Epidermal melanocyte (primary cell): ENCODE data around the gene SCN2A.

Experiments used
- DNase-seq: peaks from one replicate; pipeline ENCODE4 v3.0.0; 2011; ENCODE audit warnings: low spot score; ENCODE audit not compliant: insufficient read length

SCN2A gene

DNA sequence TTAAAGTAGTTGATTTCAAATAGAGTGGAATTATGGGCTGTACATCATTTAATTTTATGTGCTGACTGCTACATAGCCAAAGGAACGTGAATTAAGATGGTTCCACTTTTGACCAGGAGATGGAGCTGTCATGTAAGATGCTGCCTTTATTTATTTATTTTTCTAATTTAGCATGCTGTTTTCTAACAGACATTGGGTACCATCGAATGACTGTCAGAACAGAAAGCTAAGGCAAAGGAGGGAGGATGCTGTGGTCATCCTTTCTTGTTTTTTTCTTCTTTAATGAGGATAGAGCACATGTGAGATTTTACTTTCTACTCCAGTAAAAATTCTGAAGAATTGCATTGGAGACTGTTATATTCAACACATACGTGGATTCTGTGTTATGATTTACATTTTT, at the start of gene SCN2A:
Gene SCN2A (plus strand): TSS at position 185 of the 400 bp plus-strand sequence. CDS start 56,410 bp downstream, outside the sequence.
- DNase-seq = no peak

DNA sequence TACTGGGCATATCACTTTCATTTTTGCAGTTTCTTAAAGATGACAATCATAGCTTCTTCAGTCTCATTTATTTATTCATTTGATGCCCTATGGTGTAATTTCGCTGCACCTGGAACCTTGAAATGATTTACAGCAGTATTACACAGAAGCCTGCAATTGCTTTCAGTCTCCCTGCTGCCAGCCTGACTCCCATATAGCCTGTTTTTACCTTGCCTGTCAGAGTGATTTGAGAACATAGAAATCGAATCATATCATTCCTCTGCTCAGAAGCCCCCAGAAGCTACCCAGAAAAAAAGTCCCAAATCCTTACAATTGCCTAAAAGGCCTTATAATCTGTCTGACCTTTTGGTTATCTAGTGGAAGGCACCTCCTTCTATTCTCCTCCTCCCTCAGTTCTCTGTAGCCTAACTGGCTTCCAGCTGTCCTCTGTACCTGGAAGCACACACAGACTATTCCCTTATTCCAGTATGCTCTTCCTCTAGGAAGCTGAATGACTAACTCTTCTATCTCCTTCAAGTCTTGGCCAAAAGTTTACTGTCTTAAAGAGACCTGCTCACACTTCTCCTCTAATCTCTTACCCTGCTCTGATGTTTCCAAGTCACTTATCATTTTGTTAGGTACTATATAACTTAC, 48.0 kb upstream of the SCN2A start:
- DNase-seq = no peak

DNA sequence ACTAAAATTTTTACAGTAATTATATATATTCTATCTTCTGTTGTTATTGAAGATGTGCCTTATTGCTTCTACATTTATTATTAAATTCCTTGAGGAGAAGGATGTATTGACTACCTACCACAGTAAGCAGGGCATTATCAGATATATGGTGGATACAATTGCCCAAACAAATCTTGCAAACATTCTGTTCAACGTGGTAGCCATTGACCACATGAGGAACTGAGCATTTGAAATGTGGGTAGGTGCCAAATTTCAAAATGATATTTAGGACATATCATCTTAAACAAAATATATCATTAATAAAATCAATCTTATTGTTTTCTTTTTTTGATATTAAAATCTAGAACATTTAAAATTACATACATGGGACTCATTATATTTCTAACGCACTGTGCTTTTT, 46.5 kb upstream of the SCN2A start:
- no peak for DNase-seq

DNA sequence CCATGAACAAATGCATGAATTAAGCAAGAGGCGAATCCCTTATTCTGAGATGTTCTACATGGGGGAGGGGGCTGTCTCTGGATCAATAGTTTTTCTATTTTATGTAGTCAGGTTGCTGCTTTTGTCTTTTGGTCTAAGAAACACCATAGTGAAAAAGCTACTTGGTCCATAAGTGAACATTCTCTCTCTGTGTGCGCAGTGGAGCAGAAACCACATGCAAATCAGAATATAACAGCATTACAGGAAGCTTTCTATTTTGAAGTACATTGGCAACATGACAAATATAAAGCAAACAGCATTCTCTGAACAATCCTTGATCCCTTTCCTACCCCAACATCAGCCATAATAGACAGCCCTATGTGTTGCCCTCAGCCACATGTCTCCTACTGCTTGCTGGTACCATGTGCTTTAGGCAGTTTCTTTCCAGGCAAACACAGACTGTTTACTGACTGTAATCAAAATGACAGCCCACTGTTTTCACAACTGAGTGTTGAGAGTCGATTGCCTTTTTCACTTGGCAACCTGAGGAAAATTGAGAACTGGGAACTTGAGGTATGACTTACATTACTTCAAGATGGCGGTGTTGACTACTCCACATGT, 45.9 kb upstream of the SCN2A start:
- DNase-seq = no peak

DNA sequence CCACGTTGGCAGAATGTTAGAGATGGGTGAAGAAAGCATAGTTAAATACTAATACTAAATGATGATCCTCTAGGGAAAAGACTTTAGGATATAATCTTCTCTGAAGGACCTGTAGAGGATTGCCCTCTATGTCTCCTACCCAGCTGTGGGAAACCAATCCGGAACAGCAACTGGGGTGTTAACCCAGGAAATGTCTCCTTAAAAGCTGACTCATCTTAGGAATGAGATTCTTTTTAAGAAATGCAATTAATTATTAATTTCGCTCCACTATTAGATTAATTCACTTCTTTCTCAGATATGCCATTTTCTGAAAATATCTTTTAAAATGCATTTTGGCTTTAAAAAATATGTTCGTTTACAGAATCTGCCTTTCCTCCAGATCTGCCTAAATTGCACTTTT, 42.8 kb upstream of the SCN2A start:
- DNase-seq = no peak

DNA sequence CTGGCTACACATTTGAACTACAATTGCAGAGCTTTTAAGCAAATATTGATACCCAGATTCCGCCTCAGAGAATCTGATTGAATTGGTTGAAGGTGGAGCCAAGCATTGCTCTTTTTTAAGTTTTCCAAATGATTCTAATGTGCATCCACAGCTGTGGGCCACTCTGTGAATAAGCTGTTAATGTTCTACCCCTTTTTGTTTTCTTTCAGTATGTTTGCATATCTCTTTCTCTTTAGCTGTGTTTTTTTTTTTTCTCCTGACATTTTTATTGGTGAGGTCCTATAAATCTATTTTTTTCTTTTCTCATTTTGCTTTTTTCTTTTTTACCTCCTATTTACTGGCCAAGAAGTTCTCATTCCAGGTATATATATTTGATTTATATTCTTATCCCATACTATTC, 41.9 kb upstream of the SCN2A start:
- no peak for DNase-seq

DNA sequence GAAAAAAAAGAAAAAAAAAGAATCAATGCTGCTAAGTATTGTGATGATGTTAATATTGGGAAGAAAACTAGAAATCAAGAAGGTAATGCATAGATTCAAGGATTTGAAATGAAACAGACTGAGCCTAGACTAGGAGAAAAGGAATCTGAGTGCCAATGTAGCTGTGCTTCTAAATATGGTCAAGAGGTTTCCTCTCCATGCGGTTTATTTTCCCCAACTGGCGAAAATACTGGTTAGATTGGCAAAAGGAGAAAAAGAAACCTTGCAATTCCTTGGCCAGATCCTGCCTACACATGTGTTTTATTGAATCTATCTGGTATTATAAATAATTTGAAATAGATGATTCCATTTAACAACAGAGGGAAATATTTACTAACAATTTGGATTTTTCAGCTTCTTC, 41.0 kb upstream of the SCN2A start:
- DNase-seq = no peak

DNA sequence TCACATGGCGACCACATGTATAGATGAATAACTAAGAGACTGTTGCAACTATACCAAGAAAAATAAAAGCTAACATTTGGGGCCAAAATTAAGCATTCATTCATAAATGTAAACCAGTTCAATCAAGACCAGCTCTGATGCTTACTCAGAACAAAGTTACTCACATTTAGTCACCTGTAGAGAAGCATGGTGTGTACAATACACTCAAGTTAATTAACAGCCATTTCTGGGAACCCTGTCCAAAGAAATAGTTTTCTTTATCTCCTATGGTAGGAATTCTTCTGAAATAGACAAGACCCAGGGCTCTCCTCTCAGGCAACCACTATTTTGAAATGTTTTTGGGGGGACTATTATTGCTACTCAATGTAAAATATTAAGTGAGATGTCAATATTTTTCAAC, 37.0 kb upstream of the SCN2A start:
- DNase-seq = no peak

DNA sequence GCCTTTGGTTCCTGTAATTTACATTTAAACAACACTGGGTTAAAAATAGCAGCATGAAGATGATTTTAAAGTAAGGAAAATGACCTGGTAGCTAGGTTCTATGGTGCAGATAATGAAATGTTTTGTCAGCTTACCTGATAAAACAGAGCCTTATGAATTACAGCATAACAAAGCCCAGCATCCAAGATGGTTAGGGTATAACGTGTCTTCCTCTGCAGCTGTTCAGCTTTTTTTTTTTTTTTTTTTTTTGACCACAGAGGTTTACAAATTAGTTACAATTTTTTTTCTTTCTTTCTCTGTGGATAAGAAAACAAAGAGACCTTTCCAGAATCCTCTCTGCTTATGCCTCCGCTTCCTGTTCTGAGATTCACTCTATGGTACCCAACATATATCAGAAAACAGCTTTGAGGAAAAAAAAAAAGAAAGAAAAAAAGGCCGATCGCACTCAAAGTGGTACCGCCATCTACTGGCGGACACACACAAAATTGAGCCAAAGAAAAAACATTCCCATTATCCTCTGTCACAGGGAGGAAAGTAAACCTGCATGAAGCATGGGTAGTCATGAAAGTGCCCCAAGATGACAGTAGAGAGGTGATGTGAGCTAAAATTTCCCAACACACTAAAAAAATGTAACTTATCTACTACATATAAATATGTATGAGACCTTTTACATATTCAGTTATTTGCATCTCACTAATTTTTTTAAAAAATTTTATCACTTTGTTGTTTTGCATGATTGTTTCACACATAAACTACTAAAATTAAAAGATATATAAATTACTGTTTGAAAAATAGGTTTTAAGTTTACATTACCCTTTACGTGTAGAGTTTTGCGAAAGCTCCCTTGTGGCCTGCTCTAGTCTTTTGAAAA, 35.3 kb upstream of the SCN2A start, which contains the start of gene SCN3A:
Gene SCN3A (minus strand): TSS at position 362 of the 871 bp plus-strand sequence. CDS start 27,656 bp downstream, outside the sequence.
- DNase-seq = no peak

DNA sequence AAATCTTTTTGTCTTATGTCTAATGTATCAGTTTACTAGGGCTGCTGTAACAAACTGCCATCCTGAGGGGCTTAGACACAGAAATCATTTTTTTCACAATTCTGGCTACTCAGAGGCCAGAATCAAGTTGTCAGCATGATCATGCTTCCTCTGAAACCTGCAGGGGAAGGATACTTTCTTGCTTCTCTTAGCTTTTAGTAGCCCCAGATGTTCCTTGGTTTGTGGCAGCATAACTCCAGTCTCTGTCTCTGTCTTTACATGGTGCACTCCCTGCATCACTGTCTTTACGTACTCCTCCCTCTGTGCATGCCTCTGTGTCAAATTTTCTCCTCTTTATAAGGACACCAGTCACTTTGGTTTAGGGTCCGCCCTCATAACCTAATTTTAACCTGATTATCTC, 33.3 kb upstream of the SCN2A start:
- DNase-seq = no peak

DNA sequence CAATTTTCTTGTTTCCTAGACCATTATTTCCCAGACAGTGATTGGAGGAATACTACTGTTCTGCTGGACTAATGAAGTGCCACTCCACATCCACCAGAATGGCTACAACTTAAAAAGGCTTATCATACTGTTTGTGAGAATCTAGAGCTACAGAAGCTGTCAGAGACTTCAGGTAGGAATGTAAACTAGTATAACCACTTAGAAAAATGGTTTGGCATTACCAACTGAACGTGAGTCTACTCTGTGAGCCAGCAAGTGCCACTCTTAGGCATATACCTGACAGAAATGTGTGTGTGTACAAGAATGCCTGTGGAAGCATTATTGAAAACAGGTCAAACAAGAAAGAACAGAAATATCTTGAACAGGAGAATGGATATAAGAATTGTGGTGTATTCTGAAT, 31.1 kb upstream of the SCN2A start:
- DNase-seq = no peak

DNA sequence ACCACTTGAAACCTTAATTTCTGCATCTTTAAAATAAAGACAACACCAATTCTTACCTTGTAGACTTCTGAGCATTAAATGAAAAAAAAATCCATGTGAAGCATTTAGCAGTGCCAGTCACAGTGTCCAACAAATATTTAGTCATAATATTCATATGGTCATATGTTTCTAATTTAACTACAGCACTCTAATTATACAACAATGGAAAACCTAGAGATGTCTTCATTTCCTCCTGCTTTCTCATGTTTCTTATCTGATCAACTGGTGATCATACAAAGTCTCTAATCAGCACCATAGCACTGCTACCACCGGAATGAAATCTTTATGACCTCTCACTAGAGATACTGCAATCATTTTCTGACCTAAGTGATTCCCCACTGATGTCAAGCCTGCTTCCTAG, 25.1 kb upstream of the SCN2A start:
- DNase-seq = no peak

DNA sequence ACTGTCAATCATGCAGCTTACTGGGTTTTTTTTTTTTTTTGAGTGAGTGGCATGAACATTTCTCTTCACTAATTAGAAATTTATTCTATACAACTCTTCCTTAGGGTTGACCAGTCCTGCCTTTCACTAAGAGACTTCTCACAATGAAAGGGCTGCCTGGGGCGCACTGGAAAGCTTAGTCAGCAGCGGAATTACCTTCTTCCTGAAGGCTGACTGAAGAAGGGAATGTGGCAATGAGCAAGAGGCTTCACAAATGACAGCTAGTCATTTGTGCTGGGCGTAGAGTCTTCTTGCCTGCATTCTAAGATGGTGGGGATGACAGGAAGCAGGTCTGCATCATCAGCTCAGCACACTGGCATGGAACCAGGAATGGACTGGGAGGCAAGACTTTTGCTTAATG, 19.7 kb upstream of the SCN2A start:
- no peak for DNase-seq

DNA sequence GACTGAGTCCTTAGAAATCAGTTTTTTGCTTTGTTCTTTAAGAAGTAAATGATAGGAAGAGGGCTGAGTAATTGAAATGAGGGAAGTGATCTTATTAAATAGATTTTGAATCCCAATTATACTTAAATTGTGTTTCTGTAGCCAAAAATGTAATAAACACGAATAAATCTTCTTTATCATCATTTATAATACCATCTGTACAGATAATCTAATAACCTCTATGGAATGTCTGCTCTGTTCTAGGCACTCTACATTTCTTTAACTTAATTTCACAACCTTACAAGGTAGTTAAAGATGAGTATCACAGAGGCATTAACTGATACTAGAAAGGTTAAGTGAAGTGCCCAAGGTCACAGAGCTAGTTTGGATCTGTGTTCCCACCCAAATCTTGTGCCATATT, 14.3 kb upstream of the SCN2A start:
- DNase-seq = no peak

DNA sequence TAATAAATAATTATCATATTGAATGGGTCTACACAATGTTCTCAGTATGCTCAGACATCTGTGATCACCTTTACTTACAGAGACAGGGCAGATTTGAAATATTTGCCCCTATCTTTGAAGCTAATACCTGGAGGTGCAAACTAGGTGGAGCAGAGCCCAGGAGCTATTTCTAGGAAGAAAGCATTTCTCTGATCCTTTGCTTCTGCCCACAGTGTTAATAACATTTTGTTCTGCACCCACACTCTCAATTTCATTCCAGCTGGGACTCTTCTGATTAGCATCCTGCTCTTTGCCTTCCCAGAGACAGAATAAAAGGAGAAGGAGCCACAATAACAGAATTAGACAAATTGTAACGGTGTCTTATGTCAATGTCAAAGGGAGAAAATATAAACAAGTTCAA, 11.6 kb upstream of the SCN2A start:
- no peak for DNase-seq

DNA sequence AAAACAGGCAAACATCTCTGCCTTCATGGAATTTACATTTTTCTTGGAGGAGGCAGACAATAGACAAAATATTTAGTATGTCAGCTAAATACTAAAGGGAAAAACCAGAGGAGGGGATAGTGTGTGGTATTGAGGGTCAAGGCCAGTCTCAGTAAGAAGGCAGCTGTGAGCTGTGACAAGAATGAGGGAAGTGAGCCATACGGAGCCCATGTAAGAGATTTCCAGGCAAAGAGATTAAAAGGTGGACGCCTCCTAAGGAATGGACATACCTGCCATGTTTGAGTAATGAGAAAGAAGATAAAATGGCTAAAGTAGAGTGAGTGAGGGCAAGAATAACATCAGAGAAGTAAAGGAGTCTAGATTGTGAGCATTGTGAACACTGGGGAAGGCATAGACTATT, 2.2 kb upstream of the SCN2A start:
- no peak for DNase-seq

DNA sequence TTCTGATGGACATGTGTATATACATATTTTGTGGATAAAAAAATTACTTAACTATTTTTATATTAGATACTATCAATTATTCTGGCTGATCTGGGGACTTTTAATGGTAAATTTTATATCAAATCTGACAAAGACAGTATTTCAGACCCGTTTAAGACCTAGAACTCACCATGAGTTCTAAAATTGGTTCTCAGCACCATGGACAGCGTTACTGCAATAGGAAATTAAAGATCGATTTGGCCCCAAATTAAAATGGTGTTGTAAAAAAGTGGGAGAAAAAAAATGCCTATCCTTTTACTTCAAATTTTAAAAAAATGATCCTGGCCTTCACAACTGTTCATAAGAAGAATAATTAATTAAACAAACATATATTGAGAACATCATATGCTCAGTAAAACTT, 919 bp upstream of the SCN2A start:
- no peak for DNase-seq

DNA sequence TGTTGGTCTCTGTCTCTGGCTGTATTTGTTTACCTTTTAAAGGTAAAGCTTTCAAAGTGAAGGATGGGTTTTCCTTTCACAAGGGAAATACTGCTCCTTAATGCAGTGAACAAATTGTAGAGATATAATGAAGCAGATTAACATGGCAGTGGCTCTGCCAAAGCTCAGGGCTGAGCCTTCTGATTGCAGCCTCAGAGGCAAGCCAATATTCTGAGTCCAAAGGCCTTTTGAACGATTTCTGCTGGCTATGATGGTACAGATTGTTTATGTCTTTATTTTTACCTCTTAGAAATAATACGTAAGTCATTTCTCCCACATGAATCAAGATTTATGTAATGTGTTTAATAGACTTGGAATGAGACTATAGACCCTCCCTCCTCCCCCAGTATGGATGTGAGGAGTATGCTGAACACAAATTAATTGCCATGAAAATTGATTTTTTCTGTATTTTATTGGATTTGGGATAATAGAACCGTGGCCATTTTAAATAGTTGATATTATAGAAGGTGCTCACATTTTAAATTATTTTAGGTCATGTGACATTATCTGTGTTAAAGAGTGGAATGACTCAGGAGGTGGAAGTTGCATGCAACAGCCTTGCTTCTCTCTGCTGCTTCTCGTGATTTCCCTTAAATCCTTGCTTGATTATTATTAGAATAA, 772 bp downstream of the SCN2A start:
- no peak for DNase-seq

DNA sequence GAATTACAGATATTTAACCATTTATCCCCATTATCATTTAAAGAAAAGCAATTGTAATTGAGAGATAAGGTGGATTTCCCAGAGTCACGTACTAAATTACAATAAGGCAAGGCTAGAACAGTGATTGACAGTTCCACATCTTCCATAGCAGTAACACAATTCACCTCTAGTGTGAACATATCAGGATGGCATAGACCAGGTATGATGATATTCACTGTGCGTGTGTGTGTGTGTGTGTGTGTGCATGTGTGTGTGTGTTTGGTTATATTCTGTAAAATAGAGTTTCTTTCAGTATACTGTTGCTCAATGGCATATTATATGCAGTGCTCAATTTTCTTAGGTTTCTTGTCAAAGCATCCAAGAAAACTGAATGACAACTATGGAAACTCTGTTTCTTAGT, 1.7 kb downstream of the SCN2A start:
- no peak for DNase-seq

DNA sequence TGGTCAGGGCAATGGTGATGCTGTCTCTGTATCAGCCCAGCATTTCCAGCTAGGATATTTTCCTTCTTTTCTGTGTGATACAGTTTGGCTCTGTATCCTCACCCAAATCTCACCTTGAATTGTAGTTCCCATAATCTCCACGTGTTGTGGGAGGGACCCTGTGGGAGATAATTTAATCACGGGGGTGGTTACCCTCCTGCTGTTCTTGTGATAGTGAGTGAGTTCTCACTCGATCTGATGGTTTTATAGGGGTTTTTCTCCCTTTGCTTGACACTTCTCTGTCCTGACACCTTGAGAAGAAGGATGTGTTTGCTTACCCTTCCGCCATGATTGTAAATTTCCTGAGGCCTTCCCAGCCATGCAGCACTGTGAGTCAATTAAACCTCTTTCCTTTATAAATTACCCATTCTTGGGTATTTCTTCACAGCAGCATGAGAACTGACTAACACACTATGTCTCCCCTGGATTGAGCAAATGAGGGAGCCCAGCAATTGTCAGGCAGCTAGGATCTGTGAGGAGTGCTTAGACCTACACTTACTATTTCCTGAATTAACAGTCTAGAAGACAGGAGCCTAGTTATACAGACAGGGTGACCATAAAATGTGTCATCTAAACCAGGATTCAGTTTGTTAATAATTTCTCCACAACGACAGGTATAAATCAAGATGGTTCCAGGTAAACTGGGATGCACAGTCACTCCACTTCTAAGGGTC, 6.0 kb downstream of the SCN2A start:
- DNase-seq = no peak

DNA sequence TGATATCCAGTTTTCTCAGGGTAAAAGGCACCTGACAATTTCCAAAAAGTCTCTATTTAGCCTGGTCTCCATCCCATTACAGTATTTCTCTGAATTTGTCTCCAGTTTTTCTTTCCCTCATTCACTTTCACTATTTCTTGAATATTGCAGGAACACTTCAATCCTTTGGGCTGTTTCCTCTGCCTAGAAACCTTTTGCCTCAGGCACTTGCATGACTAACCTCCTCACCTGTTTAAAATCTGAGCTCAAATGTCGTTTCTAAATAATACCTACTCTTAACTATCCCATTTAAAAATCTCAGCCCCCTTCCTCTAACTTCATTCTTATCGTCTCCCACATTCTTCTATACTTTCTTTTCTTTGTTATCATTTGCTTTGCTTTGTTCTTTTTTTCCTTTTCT, 9.0 kb downstream of the SCN2A start:
- DNase-seq = no peak
